ENCODE data around the gene CD2BP2. TPM values are rescaled to one million over a fixed set of nuclear protein-coding genes. Genes with fewer than 3 reads are reported as not detected.
A peak's percentile ranks its signal among the peaks of the same experiment; 100 is the strongest.

CD2BP2 gene
- total RNA-seq, 4 donors from 2014 or later: 31.8 to 42.7 (median 36.1) TPM

- Histone ChIP-seq H3K27me3 (no peaks in the 10 kb centered on the region), H3K9me3 (no peaks in the 10 kb centered on the region), H3K4me3 (peak overlapping the region in 1 of 4 donors; percentile 99), H3K36me3 (peaks cover 3 to 70% (median 12%) of the 10 kb centered on the region in 3 donors), H3K4me1 (peaks cover 0 to 54% (median 31%) of the 10 kb centered on the region in 4 donors), H3K27ac (peak overlapping the region in 3 of 4 donors; percentile 88 to 97 (median 97))
- 77 to 86% methylated on average over 9 to 12 of the region's 12 CpGs for WGBS, 2 donors
- no peak for DNase-seq (ENCODE audit: low spot score in 2 of 2)
- TF ChIP-seq EP300 (IDR thresholded peaks at IDR 0.05) (no peak), POLR2A (IDR thresholded peaks at IDR 0.05) (no peak), CTCF (IDR thresholded peaks at IDR 0.05) (no peak)
Measured at GRCh38 chr16:30356401-30357084, 1.4 kb upstream of the CD2BP2 start.

DNA sequence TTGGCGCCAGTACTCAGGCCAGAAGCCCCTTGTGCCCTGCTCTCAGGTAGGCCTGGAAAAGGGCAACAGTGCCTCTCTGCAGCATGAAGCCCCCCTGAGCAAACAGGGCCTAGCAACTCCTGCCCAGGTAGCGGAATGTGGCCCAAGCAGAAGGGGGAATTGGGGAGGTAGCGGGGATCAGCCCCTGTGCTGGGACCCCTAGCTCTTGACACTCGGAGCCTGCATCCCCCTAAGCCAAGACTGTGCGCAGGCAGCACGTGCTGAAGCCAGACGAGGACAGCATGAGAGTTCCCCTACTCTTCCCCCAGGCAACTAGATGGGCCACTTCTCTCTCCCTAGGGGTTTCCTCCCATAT lies 823 bp upstream of the CD2BP2 start:
- no peak for DNase-seq (ENCODE audit: low spot score in 2 of 2)
- TF ChIP-seq POLR2A (IDR thresholded peaks at IDR 0.05) (no peak), CTCF (IDR thresholded peaks at IDR 0.05) (no peak), EP300 (IDR thresholded peaks at IDR 0.05) (no peak)
- H3K4me1 ChIP-seq: peaks cover 0 to 58% (median 32%) of the 10 kb centered on the region in 4 donors
- H3K27me3 ChIP-seq: no peaks in the 10 kb centered on the region
- H3K9me3 ChIP-seq: no peaks in the 10 kb centered on the region
- peaks cover 3 to 72% (median 12%) of the 10 kb centered on the region in 3 donors for H3K36me3 ChIP-seq
- WGBS, 2 donors: 55% methylated on average over 7 of the region's 7 CpGs
- H3K27ac ChIP-seq: peak overlapping the region; percentile 88 to 97 (median 96)
- H3K4me3 ChIP-seq: peak overlapping the region; percentile 52 to 99 (median 79)

DNA sequence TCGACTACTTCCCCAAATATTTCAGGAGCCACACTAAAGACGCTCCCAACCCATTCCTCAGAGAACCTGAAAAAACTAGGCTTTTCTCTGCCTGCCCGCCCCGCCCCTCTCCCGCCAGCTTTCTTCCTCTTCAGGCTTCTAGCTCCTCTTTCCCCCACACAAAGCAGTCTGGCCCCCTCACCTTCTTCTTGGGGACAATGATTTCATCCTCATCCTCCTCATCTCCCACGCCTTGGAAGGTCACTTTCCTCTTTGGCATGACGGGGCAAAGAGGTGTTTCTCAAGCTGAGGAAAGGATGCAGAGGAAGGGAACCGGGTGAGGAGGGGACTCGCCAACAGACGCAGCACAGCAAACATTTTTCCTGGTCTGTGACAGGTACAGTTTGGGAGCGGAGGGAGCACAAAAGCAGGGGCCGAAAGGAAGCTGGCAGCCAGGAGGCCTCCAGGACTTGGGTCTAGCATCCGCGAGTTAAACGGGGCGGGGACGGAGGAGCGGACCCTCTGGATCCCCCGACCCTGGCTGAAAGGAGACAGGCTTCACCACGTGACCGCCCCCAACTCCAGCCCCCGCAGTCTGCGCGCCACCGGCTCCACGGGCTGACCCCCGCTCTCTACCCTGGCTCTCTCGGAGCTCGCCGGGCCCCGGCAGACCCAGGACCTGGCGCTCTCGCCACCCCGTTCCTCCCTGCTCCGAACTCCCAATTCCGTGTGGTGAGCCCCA lies 525 bp downstream of the CD2BP2 start:
- TF ChIP-seq EP300 (IDR thresholded peaks at IDR 0.05) (no peak), POLR2A (IDR thresholded peaks at IDR 0.05) (no peak), CTCF (IDR thresholded peaks at IDR 0.05) (no peak)
- peak overlapping the region; percentile 67 to 99 (median 84) for H3K4me3 ChIP-seq
- 1% methylated on average over 19 to 33 of the region's 36 CpGs for WGBS, 2 donors
- H3K36me3 ChIP-seq: peaks cover 2 to 71% (median 12%) of the 10 kb centered on the region in 3 donors
- peak in 1 of 2 donors; percentile 6 for DNase-seq (ENCODE audit: low spot score in 2 of 2)
- H3K9me3 ChIP-seq: no peaks in the 10 kb centered on the region
- H3K4me1 ChIP-seq: peaks cover 0 to 58% (median 32%) of the 10 kb centered on the region in 4 donors
- H3K27ac ChIP-seq: peak overlapping the region; percentile 88 to 97 (median 96)
- no peaks in the 10 kb centered on the region for H3K27me3 ChIP-seq

DNA sequence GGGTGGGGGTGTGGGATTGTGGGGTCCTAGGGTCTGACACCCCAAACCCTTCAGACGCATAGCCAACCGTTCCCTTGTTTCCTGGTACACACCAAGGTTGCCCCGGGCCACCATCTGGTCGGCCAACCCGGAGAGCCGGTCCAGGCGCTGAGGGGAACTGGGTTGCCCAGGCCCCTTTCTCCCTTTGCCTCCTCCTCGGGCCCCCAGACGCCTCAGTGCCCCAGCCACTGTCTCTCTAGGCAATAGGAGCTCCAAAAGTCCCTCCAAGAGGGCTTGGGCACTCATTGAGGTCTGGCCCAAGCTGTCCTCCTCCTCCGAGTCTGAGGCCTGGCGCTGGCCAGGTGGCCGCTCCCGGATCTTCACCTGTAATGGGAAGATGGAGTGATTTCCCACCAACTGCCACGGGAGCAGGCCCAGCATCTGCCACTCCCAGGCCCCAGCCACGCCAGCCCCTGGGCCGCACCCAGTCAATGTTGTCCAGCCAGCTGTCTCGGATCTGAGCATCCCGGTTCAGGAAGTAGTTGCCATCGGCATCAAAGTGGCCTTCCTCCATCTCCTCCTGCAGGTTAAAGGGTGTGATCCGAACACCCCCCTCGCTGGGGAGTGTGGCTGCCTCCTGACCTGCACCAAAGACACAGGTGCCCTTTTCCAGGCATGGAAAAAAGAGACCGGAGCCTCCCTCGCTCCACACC lies 1.5 kb downstream of the CD2BP2 start:
- H3K36me3 ChIP-seq: peaks cover 0 to 62% (median 12%) of the 10 kb centered on the region in 3 donors
- DNase-seq (ENCODE audit: low spot score in 2 of 2): peak in 1 of 2 donors; percentile 3
- peak overlapping the region in 1 of 4 donors; percentile 99 for H3K4me3 ChIP-seq

More for the DNA sequence above, 1.5 kb downstream of the CD2BP2 start:
- TF ChIP-seq POLR2A (IDR thresholded peaks at IDR 0.05) (no peak), CTCF (IDR thresholded peaks at IDR 0.05) (no peak), EP300 (IDR thresholded peaks at IDR 0.05) (no peak)
- Histone ChIP-seq H3K4me1 (peaks cover 0 to 58% (median 32%) of the 10 kb centered on the region in 4 donors), H3K27ac (peak overlapping the region in 3 of 4 donors; percentile 88 to 97 (median 97)), H3K9me3 (no peaks in the 10 kb centered on the region), H3K27me3 (no peaks in the 10 kb centered on the region)
- WGBS, 2 donors: 86 to 89% methylated on average over 23 of the region's 23 CpGs

All from tibial nerve (tissue), 4 donors.